Body of pancreas (tissue), 4 donors: ENCODE measurements around the gene KEL.

Experiments
- CTCF ChIP-seq, 7 experiments: fragments of 450-650 bp in 4 of 7; fragments of 200-600 bp in 3 of 7; sonication (generic) in 3 of 7; IDR thresholded peaks; one replicate each; pipeline ENCODE4 v1.5.1; 2016 to 2019; ENCODE audit warnings: antibody characterized with exemption in 7 of 7
- POLR2A ChIP-seq, 3 donors: fragments of 450-650 bp; IDR thresholded peaks; one replicate each; pipeline ENCODE4 v1.6.1; 2016; ENCODE audit warnings: antibody characterized with exemption in 3 of 3, mild to moderate bottlenecking in 2 of 3

GRCh38 chr7:142969183-142969582, 7.0 kb upstream of the KEL start:
- TF ChIP-seq CTCF (IDR thresholded peaks at IDR 0.05) (no peak), POLR2A (IDR thresholded peaks at IDR 0.05) (no peak)
